Neural cell (in vitro differentiated cells): ENCODE measurements around the gene PLK2. TPM values are rescaled to one million over a fixed set of nuclear protein-coding genes. Genes with fewer than 3 reads are reported as not detected.

Experiments used
- H2AFZ ChIP-seq: fragments of 200-600, 300-800 bp; sonication (generic), shearing (Covaris generic); 2 replicates; pipeline ENCODE4 v1.6.0; 2014; ENCODE audit warnings: low read depth, mild to moderate bottlenecking, antibody characterized with exemption, low read length, moderate library complexity
- H3F3A ChIP-seq: fragments of 200-600 bp; shearing (Covaris generic); 2 replicates; pipeline ENCODE4 v1.6.1; 2016; ENCODE audit warnings: mild to moderate bottlenecking, moderate library complexity, mixed read lengths, antibody characterized with exemption, low read length; ENCODE audit not compliant: insufficient read depth, poor library complexity, severe bottlenecking
- H3K27ac ChIP-seq: fragments of 200-600, 300-800 bp; sonication (generic), shearing (Covaris generic); 2 replicates; pipeline ENCODE4 v1.5.1; 2014; ENCODE audit warnings: mild to moderate bottlenecking, low read length, moderate library complexity
- H3K27me3 ChIP-seq: fragments of 300-800, 200-600 bp; sonication (generic), shearing (Covaris generic); 2 replicates; pipeline ENCODE4 v1.6.0; 2014; ENCODE audit warnings: mild to moderate bottlenecking, low read depth, low read length, moderate library complexity; ENCODE audit not compliant: insufficient read depth
- H3K36me3 ChIP-seq: fragments of 300-800, 200-600 bp; sonication (generic), shearing (Covaris generic); 2 replicates; pipeline ENCODE4 v1.5.1; 2014; ENCODE audit warnings: mild to moderate bottlenecking, antibody characterized with exemption, low read length, moderate library complexity; ENCODE audit not compliant: insufficient read depth
- H3K4me2 ChIP-seq: fragments of 300-800, 200-600 bp; sonication (generic), shearing (Covaris generic); 2 replicates; pipeline ENCODE4 v1.6.0; 2014; ENCODE audit warnings: mild to moderate bottlenecking, low read length
- H3K4me3 ChIP-seq: fragments of 300-800, 200-600 bp; sonication (generic), shearing (Covaris generic); 2 replicates; pipeline ENCODE4 v1.5.1; 2014; ENCODE audit warnings: mild to moderate bottlenecking, low read length, moderate library complexity
- H3K79me2 ChIP-seq: fragments of 200-600 bp; shearing (Covaris generic); replicated peaks from 2 replicates; pipeline ENCODE4 v1.6.0; 2014; ENCODE audit warnings: mild to moderate bottlenecking, low read length, moderate library complexity; ENCODE audit not compliant: insufficient read depth
- H3K9ac ChIP-seq: fragments of 300-800, 200-600 bp; sonication (generic), shearing (Covaris generic); 2 replicates; pipeline ENCODE4 v1.6.1; 2016; ENCODE audit warnings: mild to moderate bottlenecking, low read length, mixed read lengths
- H3K9me2 ChIP-seq: fragments of 200-600 bp; shearing (Covaris generic); 2 replicates; pipeline ENCODE4 v1.6.1; 2016; ENCODE audit warnings: mild to moderate bottlenecking, low read length, mixed read lengths; ENCODE audit not compliant: insufficient read depth
- H3K9me3 ChIP-seq: fragments of 200-600, 300-800 bp; sonication (generic), shearing (Covaris generic); 2 replicates; pipeline ENCODE4 v1.6.1; 2016; ENCODE audit warnings: mild to moderate bottlenecking, mixed run types, low read length, moderate library complexity, mixed read lengths
- H4K20me1 ChIP-seq: fragments of 200-600 bp; shearing (Covaris generic); 2 replicates; pipeline ENCODE4 v1.6.1; 2016; ENCODE audit warnings: mild to moderate bottlenecking, mixed run types; ENCODE audit not compliant: insufficient read depth
- CTCF ChIP-seq: fragments of 450-650 bp; IDR thresholded peaks from 2 replicates; pipeline ENCODE4 v1.5.1; 2014; ENCODE audit warnings: antibody characterized with exemption, mild to moderate bottlenecking, moderate library complexity; ENCODE audit not compliant: poor library complexity, severe bottlenecking
- EP300 ChIP-seq: fragments of 450-650 bp; conservative IDR thresholded peaks from 2 replicates; pipeline ENCODE4 v1.6.1; 2014; ENCODE audit warnings: antibody characterized with exemption, mild to moderate bottlenecking, moderate library complexity; ENCODE audit not compliant: poor library complexity, severe bottlenecking
- EZH2 ChIP-seq: fragments of 200-600, 300-800 bp; shearing (Covaris generic), sonication (generic); IDR thresholded peaks from 2 replicates; pipeline ENCODE4 v1.6.1; 2014; ENCODE audit warnings: antibody characterized with exemption, low read length, borderline replicate concordance, mild to moderate bottlenecking; ENCODE audit not compliant: insufficient read depth, poor library complexity, severe bottlenecking
- MXI1 ChIP-seq: fragments of 450-650 bp; conservative IDR thresholded peaks from 2 replicates; pipeline ENCODE4 v1.6.1; 2014; ENCODE audit warnings: antibody characterized with exemption, mild to moderate bottlenecking; ENCODE audit not compliant: poor library complexity, severe bottlenecking
- POLR2AphosphoS5 ChIP-seq: IDR thresholded peaks from 2 replicates; pipeline ENCODE4 v1.6.1; 2012
- RAD21 ChIP-seq: fragments of 450-650 bp; conservative IDR thresholded peaks from 2 replicates; pipeline ENCODE4 v1.6.1; 2014; ENCODE audit warnings: antibody characterized with exemption, mild to moderate bottlenecking, moderate library complexity
- REST ChIP-seq: IDR thresholded peaks from 2 replicates; pipeline ENCODE4 v1.6.1; 2012; ENCODE audit warnings: borderline replicate concordance
- SMC3 ChIP-seq: fragments of 450-650 bp; conservative IDR thresholded peaks from 2 replicates; pipeline ENCODE4 v1.6.1; 2014; ENCODE audit warnings: antibody characterized with exemption, mild to moderate bottlenecking, moderate library complexity; ENCODE audit not compliant: poor library complexity
- TAF1 ChIP-seq: IDR thresholded peaks from 2 replicates; pipeline ENCODE4 v1.6.1; 2012; ENCODE audit warnings: low read depth
- polyA plus RNA-seq: library from polyadenylated mRNA; depleted of rRNA; stranded (reverse); fragments of >200 nt; gene quantifications from 2 replicates; pipeline ENCODE4 v1.2.3, GENCODE V29; 2014

Gene PLK2
- polyA plus RNA-seq, 1 donor from 2014 or later: 309 TPM

GRCh38 chr5:58450811-58451629 lies 8.9 kb downstream of the PLK2 start:
- no peaks in the 10 kb centered on the region for H4K20me1 ChIP-seq
- no peaks in the 10 kb centered on the region for H3K27me3 ChIP-seq
- no peak overlapping the region for H2AFZ ChIP-seq
- peaks cover 27% of the 10 kb centered on the region for H3K79me2 ChIP-seq
- no peak overlapping the region for H3K27ac ChIP-seq
- no peak overlapping the region for H3K4me3 ChIP-seq
- peaks cover 35% of the 10 kb centered on the region for H3K36me3 ChIP-seq
- no peak overlapping the region for H3K4me2 ChIP-seq
- H3K9me3 ChIP-seq: no peaks in the 10 kb centered on the region
- H3F3A ChIP-seq: no peaks in the 10 kb centered on the region
- H3K9ac ChIP-seq: no peak overlapping the region
- TF ChIP-seq CTCF: no peak
- no peak for TF ChIP-seq RAD21
- TF ChIP-seq EP300: no peak
- TF ChIP-seq EZH2: no peak
- no peak for TF ChIP-seq TAF1
- TF ChIP-seq REST: no peak
- TF ChIP-seq SMC3: no peak
- TF ChIP-seq MXI1: no peak
- TF ChIP-seq POLR2AphosphoS5: no peak
- no peaks in the 10 kb centered on the region for H3K9me2 ChIP-seq

- Histone ChIP-seq H3K79me2 (peaks cover 17% of the 10 kb centered on the region), H4K20me1 (no peaks in the 10 kb centered on the region), H3K4me3 (no peak overlapping the region), H3K27me3 (no peaks in the 10 kb centered on the region), H3F3A (no peaks in the 10 kb centered on the region), H3K9me3 (no peaks in the 10 kb centered on the region), H3K9me2 (no peaks in the 10 kb centered on the region), H3K36me3 (peaks cover 26% of the 10 kb centered on the region), H3K27ac (no peak overlapping the region), H3K4me2 (no peak overlapping the region), H3K9ac (no peak overlapping the region), H2AFZ (no peak overlapping the region)
- TF ChIP-seq RAD21 (no peak), POLR2AphosphoS5 (no peak)
Observed at GRCh38 chr5:58450018-58450417, 9.9 kb downstream of the PLK2 start.
